ENCODE data around the gene SLC27A6.

Gene SLC27A6

GRCh38 chr5:129067745-129068144 lies 102.5 kb downstream of the SLC27A6 start:
- no peak for DNase-seq (ENCODE audit: low spot score)

- no peak for DNase-seq (ENCODE audit: low spot score)
These were observed 104.0 kb downstream of the SLC27A6 start for GRCh38 chr5:129069292-129069691.

- no peak for DNase-seq (ENCODE audit: low spot score)
These were observed 107.8 kb downstream of the SLC27A6 start for GRCh38 chr5:129073111-129073510.

GRCh38 chr5:129074903-129075302 lies 109.6 kb downstream of the SLC27A6 start:
- no peak for DNase-seq (ENCODE audit: low spot score)

- DNase-seq (ENCODE audit: low spot score): no peak
These were observed 112.3 kb downstream of the SLC27A6 start for GRCh38 chr5:129077433-129078075.

- no peak for DNase-seq (ENCODE audit: low spot score)
These were observed 113.0 kb downstream of the SLC27A6 start for GRCh38 chr5:129078247-129078646.

- DNase-seq (ENCODE audit: low spot score): no peak
These were observed 113.4 kb downstream of the SLC27A6 start for GRCh38 chr5:129078660-129079059.

- DNase-seq (ENCODE audit: low spot score): no peak
These were observed 114.2 kb downstream of the SLC27A6 start for GRCh38 chr5:129079496-129079895.

GRCh38 chr5:129080766-129081165 lies 115.5 kb downstream of the SLC27A6 start:
- no peak for DNase-seq (ENCODE audit: low spot score)

- no peak for DNase-seq (ENCODE audit: low spot score)
These were observed 117.2 kb downstream of the SLC27A6 start for GRCh38 chr5:129082225-129083136.
